Gastroesophageal sphincter (tissue), 3 donors: ENCODE results near the gene ABCG4.

ENCODE experiments used
- POLR2A ChIP-seq, 2 donors: fragments of 450-650 bp; IDR thresholded peaks; one replicate each; pipeline ENCODE4 v1.6.1; 2017; ENCODE audit warnings: antibody characterized with exemption in 2 of 2, mild to moderate bottlenecking in 2 of 2, moderate library complexity in 1 of 2
- POLR2AphosphoS5 ChIP-seq: sonication (generic); formaldehyde crosslinking; IDR thresholded peaks from one replicate; pipeline ENCODE4 v1.6.1; 2017; ENCODE audit warnings: antibody characterized with exemption
- TF ChIP-seq, protein P1 (sequence below), 4 experiments: fragments of 200-600 bp in 2 of 4; fragments of 450-650 bp in 2 of 4; sonication (generic) in 1 of 4; IDR thresholded peaks; one replicate each; pipeline ENCODE4 v1.5.1; 2017 to 2019; ENCODE audit warnings: antibody characterized with exemption in 4 of 4, mild to moderate bottlenecking in 2 of 4, moderate library complexity in 2 of 4

DNA sequence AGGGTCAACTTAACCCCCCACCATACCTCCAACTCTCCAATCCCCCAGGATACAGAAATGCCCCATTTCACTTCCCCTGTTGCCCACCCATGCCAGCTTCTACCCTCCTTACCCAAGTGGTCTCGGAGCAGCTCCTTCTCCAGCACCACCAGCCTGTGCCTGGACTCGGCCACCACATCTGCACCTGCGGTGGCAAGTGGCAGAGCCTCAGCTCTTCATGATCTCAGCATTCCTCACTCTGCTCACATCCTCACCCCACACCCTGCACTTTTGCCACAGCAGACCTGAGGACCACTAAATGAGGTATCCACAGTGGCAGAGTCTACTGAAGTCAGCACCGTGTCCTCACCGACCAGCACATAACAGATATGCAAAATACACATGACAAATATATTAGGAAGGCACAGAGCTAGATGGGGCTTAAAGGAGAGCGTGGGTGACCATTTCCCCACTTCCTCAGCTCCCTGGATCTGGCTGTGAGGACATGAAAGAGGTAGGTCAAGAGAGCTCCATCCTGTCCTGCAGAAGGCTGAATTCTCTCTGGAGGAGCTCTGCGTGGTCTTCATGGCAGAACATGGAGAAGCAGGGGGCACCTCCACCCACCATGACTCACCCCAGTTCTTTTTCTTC lies 46.1 kb downstream of the ABCG4 start:
- TF ChIP-seq, protein P1, sequence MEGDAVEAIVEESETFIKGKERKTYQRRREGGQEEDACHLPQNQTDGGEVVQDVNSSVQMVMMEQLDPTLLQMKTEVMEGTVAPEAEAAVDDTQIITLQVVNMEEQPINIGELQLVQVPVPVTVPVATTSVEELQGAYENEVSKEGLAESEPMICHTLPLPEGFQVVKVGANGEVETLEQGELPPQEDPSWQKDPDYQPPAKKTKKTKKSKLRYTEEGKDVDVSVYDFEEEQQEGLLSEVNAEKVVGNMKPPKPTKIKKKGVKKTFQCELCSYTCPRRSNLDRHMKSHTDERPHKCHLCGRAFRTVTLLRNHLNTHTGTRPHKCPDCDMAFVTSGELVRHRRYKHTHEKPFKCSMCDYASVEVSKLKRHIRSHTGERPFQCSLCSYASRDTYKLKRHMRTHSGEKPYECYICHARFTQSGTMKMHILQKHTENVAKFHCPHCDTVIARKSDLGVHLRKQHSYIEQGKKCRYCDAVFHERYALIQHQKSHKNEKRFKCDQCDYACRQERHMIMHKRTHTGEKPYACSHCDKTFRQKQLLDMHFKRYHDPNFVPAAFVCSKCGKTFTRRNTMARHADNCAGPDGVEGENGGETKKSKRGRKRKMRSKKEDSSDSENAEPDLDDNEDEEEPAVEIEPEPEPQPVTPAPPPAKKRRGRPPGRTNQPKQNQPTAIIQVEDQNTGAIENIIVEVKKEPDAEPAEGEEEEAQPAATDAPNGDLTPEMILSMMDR (IDR thresholded peaks at IDR 0.05): no peak
- TF ChIP-seq POLR2A (IDR thresholded peaks at IDR 0.05) (no peak), POLR2AphosphoS5 (no peak)
